Measurements from ENCODE around the gene FAS. TPM values are rescaled to one million over a fixed set of nuclear protein-coding genes. Genes with fewer than 3 reads are reported as not detected.
"Not testable (repeated sequence)": the region's sequence is repeated elsewhere in the genome, so short reads cannot be mapped to it uniquely, and the experiment has no call there.

Gene FAS
- polyA plus RNA-seq, 1 of the 3 experiments (the other 2 are of a cell fraction): 31.5 TPM

DNA sequence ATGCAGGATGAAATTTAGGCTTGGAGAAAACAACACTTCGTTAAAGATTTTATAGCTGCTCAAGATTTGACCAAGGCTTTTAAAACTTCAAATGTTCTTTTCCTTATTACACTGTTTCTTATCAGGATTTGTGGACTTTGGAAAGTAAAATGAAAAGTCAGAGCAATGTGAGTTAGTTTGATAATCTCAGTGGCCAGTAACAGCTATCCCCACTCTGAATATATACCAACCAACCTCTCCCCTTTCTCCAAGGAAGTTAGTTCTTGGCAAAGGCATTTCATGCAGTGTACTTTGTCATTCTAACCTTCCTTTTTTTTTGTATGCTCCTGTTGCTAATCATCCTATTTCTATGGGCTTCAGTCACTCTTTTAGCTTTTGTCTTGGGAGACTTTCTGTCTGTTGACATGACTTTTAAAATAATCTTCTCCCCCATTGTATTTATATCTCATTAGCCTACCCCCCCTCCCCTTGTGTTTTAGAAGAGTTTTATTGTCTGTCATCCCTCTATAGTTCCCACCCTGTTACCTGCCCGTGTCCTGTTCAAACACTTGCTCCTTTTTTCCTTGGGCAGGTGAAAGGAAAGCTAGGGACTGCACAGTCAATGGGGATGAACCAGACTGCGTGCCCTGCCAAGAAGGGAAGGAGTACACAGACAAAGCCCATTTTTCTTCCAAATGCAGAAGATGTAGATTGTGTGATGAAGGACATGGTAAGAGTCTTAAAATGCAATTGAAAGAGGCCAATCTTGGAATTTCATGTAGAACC, 16.7 kb downstream of the FAS start:
- Histone ChIP-seq H3K79me2 (ENCODE audit: insufficient read depth) (peaks cover 4% of the 10 kb centered on the region; the same call in 1 of the 2 replicates), H3K27me3 (ENCODE audit: insufficient read depth) (no peaks in the 10 kb centered on the region), H3K36me3 (replicated peaks in 1 of 2; ENCODE audit: control insufficient read depth in 1 of 2, insufficient read depth in 2 of 2, low read length in 1 of 2) (peaks cover 44 to 52% of the 10 kb centered on the region in 2 experiments), H3K9me3 (no peaks in the 10 kb centered on the region), H2AFZ (ENCODE audit: low read depth) (no peak overlapping the region), H3K4me3 (ENCODE audit: low read depth in 2 of 2, low read length in 1 of 2) (no peak overlapping the region), H3K9me2 (no peaks in the 10 kb centered on the region), H3K9ac (no peak overlapping the region), H3K27ac (ENCODE audit: low read depth in 2 of 2, low read length in 1 of 2) (no peak overlapping the region), H4K20me1 (ENCODE audit: insufficient read depth) (no peaks in the 10 kb centered on the region), H3F3A (replicated peaks; ENCODE audit: insufficient read depth) (peaks cover 15% of the 10 kb centered on the region), H3K4me1 (ENCODE audit: control insufficient read depth in 1 of 2, insufficient read depth in 2 of 2, low read depth in 1 of 2, low read length in 1 of 2) (no peaks in the 10 kb centered on the region), H3K4me2 (no peak overlapping the region)
- WGBS (ENCODE audit: low lambda C conversion rate): 65% methylated on average over 3 of the region's 3 CpGs
- DNase-seq: no peak
- ChIA-PET CTCF (interaction anchor here (1.1 to 2.6 kb wide), 8 partner anchors 16 to 211 kb away, joined by 4 to 11 read pairs (median 6); partner anchors contain the start of gene CH25H), POLR2A (no interaction called here)
- TF ChIP-seq, protein P1, sequence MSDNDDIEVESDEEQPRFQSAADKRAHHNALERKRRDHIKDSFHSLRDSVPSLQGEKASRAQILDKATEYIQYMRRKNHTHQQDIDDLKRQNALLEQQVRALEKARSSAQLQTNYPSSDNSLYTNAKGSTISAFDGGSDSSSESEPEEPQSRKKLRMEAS (IDR thresholded peaks at IDR 0.05; ENCODE audit: low read depth): no peak
- no peak for TF ChIP-seq EP300 (IDR thresholded peaks at IDR 0.05; ENCODE audit: borderline replicate concordance in 1 of 2, low read depth in 1 of 2, low read length in 1 of 2)
- no peak for TF ChIP-seq ELF1 (IDR thresholded peaks at IDR 0.05)
- TF ChIP-seq JUND (IDR thresholded peaks at IDR 0.05): no peak
- no peak for TF ChIP-seq RFX5 (IDR thresholded peaks at IDR 0.05; ENCODE audit: low read length)
- TF ChIP-seq, protein P2, sequence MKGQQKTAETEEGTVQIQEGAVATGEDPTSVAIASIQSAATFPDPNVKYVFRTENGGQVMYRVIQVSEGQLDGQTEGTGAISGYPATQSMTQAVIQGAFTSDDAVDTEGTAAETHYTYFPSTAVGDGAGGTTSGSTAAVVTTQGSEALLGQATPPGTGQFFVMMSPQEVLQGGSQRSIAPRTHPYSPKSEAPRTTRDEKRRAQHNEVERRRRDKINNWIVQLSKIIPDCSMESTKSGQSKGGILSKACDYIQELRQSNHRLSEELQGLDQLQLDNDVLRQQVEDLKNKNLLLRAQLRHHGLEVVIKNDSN (IDR thresholded peaks at IDR 0.05; ENCODE audit: borderline replicate concordance, low read depth): no peak
- TF ChIP-seq, protein P3, sequence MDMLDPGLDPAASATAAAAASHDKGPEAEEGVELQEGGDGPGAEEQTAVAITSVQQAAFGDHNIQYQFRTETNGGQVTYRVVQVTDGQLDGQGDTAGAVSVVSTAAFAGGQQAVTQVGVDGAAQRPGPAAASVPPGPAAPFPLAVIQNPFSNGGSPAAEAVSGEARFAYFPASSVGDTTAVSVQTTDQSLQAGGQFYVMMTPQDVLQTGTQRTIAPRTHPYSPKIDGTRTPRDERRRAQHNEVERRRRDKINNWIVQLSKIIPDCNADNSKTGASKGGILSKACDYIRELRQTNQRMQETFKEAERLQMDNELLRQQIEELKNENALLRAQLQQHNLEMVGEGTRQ (IDR thresholded peaks at IDR 0.05; ENCODE audit: borderline replicate concordance, low read depth, low read length): no peak
- TF ChIP-seq, protein P4, sequence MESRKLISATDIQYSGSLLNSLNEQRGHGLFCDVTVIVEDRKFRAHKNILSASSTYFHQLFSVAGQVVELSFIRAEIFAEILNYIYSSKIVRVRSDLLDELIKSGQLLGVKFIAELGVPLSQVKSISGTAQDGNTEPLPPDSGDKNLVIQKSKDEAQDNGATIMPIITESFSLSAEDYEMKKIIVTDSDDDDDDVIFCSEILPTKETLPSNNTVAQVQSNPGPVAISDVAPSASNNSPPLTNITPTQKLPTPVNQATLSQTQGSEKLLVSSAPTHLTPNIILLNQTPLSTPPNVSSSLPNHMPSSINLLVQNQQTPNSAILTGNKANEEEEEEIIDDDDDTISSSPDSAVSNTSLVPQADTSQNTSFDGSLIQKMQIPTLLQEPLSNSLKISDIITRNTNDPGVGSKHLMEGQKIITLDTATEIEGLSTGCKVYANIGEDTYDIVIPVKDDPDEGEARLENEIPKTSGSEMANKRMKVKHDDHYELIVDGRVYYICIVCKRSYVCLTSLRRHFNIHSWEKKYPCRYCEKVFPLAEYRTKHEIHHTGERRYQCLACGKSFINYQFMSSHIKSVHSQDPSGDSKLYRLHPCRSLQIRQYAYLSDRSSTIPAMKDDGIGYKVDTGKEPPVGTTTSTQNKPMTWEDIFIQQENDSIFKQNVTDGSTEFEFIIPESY (IDR thresholded peaks at IDR 0.05; ENCODE audit: borderline replicate concordance, low read depth): no peak

DNA sequence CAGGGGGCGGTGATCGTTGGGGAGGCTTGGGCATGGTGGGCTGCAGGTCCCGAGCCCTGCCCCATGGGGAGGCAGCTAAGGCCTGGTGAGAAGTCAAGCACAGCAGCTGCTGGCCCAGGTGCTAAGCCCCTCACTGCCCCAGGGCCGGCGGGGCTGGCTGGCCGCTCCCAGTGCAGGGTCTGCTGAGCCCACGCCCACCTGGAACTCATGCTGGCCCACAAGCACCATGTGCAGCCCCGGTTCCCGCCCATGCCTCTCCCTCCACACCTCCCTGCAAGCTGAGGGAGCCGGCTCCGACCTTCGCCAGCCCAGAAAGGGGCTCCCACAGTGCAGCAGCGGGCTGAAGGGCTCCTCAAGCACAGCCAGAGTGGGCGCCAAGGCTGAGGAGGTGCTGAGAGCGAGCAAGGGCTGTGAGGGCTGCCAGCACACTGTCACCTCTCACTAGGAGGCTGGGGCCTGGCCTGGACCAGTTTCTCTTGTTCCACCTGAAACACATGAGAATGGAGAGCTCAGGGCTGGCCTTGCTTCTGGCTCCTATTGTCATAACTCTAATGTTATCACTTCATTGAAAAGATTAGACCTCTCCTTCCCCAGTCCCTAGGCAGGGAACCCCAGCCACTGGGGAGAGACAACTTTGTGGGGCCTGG, 28.2 kb downstream of the FAS start:
- H3K4me3 ChIP-seq (ENCODE audit: low read depth in 2 of 2, low read length in 1 of 2); H3K27ac ChIP-seq (ENCODE audit: low read depth in 2 of 2, low read length in 1 of 2); POLR2A ChIA-PET; H3F3A ChIP-seq (replicated peaks; ENCODE audit: insufficient read depth); H3K4me1 ChIP-seq (ENCODE audit: control insufficient read depth in 1 of 2, insufficient read depth in 2 of 2, low read depth in 1 of 2, low read length in 1 of 2); H3K79me2 ChIP-seq (ENCODE audit: insufficient read depth); DNase-seq; H3K9me3 ChIP-seq; H3K27me3 ChIP-seq (ENCODE audit: insufficient read depth); H2AFZ ChIP-seq (ENCODE audit: low read depth); H3K4me2 ChIP-seq; H3K9ac ChIP-seq; H4K20me1 ChIP-seq (ENCODE audit: insufficient read depth); H3K9me2 ChIP-seq: not testable (repeated sequence)
- CTCF ChIA-PET: interaction anchor here (3.5 to 4.4 kb wide), 2 partner anchors 11 to 197 kb away, joined by 15 to 31 read pairs; no protein-coding TSS in a partner anchor
- 76% methylated on average over 4 of the region's 15 CpGs for WGBS (ENCODE audit: low lambda C conversion rate)
- peaks cover 27 to 42% of the 10 kb centered on the region in 2 experiments for H3K36me3 ChIP-seq (replicated peaks in 1 of 2; ENCODE audit: control insufficient read depth in 1 of 2, insufficient read depth in 2 of 2, low read length in 1 of 2)
